Effector memory CD4-positive, alpha-beta T cell (primary cell): ENCODE measurements around the gene ATF1.
"Not testable (repeated sequence)": the region's sequence is repeated elsewhere in the genome, so short reads cannot be mapped to it uniquely, and the experiment has no call there.

Experiments used
- DNase-seq, 3 donors: peaks; one replicate each; pipeline ENCODE4 v3.0.0-alpha.2; 2020
- H3K27ac ChIP-seq: 2 replicates; pipeline ENCODE4 v1.7.0; 2013; ENCODE audit warnings: mild to moderate bottlenecking, low read length, moderate library complexity; ENCODE audit not compliant: insufficient read depth, poor library complexity, severe bottlenecking
- H3K27me3 ChIP-seq: replicated peaks from 2 replicates; pipeline ENCODE4 v1.7.0; 2013; ENCODE audit warnings: mild to moderate bottlenecking, low read length; ENCODE audit not compliant: insufficient read depth, control insufficient read depth, poor library complexity, severe bottlenecking
- H3K36me3 ChIP-seq: 2 replicates; pipeline ENCODE4 v1.7.0; 2013; ENCODE audit warnings: mild to moderate bottlenecking, low read length, moderate library complexity; ENCODE audit not compliant: control insufficient read depth, insufficient read depth
- H3K4me1 ChIP-seq: 2 replicates; pipeline ENCODE4 v1.7.0; 2013; ENCODE audit warnings: low read length, mild to moderate bottlenecking; ENCODE audit not compliant: control insufficient read depth, insufficient read depth, poor library complexity, severe bottlenecking
- H3K4me3 ChIP-seq: 2 replicates; pipeline ENCODE4 v1.7.0; 2013; ENCODE audit warnings: low read length, low read depth, mild to moderate bottlenecking; ENCODE audit not compliant: insufficient read depth, poor library complexity, severe bottlenecking
- H3K9me3 ChIP-seq: 2 replicates; pipeline ENCODE4 v1.7.0; 2013; ENCODE audit warnings: mild to moderate bottlenecking, low read length, moderate library complexity; ENCODE audit not compliant: control insufficient read depth

ATF1 gene

DNA sequence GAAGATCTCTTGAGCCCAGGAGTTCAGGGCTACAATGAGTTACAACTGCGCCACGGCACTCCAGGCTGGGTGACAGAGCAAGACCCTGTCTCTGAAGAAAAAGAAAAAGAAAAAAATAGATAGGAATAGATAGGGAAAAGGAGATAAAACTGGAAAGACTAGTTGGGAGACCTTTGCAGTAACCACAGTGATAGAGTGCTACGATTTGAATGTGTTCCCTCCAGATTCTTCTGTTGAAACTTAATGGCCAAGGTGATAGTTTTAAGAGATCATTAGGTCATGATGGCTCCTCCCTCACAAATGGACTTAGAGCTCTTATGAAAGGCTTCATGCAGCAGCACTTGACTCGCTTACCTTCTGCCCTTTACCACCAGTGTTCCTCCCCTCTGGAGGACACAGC lies 13.5 kb upstream of the ATF1 start:
- H3K9me3 ChIP-seq = no peaks in the 10 kb centered on the region
- H3K27me3 ChIP-seq = no peaks in the 10 kb centered on the region
- peaks cover 10% of the 10 kb centered on the region for H3K36me3 ChIP-seq
- H3K4me1 ChIP-seq = no peaks in the 10 kb centered on the region
- no peak overlapping the region for H3K27ac ChIP-seq
- no peak for DNase-seq
- no peak overlapping the region for H3K4me3 ChIP-seq

DNA sequence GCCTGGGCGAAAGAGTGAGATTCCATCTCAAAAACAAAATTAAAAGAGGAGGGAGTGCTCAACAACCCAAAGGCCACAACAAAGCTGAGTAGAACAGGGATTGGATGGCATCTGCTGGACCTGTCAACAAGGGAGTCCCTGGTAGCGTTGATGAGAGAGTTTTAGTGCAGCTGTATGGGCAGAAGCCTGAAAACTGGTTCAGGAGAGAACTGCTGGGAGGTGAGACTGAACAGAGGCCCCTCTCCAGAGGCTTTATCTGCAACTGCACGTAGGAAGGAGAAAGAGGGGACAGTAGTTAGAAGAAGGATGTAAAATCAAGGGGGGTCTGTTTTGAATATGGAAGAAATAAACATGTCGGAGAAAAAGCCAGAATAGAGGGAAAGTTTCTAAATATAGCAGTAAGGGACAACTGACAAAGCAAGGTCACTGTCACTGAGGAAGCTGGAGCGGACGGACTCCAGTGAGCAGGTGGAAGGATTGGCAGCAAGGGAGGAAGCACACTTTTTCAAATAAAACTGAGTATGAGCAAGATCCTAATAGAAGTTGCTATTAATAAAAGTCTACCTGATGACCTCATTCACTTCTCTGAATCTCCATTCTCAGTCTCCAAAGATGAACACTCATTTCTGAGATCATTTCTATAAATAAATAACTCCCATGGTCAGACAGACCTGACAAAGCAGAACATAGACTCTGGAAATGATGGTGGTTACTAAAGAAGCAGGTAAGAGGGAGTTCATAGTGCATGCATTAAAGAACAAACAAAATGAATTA lies 11.8 kb upstream of the ATF1 start:
- no peaks in the 10 kb centered on the region for H3K4me1 ChIP-seq
- no peaks in the 10 kb centered on the region for H3K27me3 ChIP-seq
- H3K27ac ChIP-seq = no peak overlapping the region
- no peak overlapping the region for H3K4me3 ChIP-seq
- H3K9me3 ChIP-seq = no peaks in the 10 kb centered on the region
- peaks cover 6% of the 10 kb centered on the region for H3K36me3 ChIP-seq
- DNase-seq = no peak

DNA sequence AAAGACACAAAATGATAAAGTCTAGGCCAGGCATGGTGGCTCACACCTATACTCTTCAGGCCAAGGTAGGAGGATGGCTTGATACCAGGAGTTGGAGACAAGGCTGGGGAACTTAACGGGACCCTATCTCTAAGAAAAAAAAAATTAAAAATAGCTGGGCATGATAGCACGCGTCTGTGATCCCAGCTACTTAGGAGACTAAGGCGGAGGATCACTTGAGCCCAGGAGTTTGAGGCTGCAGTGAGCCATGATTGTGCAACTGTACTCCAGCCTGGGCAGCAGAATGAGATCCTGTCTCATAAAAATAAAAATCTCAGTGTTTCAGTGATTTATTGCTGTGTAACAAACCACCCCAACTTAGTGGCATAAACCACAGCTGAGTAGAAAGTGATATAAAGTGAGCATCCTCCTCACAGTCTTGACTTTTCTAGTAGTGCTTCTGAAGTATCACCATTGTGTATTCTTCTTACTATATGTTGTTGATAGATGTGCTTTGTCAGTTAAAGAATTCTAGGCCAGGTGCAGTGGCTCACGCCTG lies 10.6 kb upstream of the ATF1 start:
- H3K4me3 ChIP-seq = no peak overlapping the region
- no peaks in the 10 kb centered on the region for H3K9me3 ChIP-seq
- no peak overlapping the region for H3K27ac ChIP-seq
- no peaks in the 10 kb centered on the region for H3K27me3 ChIP-seq
- no peaks in the 10 kb centered on the region for H3K4me1 ChIP-seq
- DNase-seq = no peak
- no peaks in the 10 kb centered on the region for H3K36me3 ChIP-seq

DNA sequence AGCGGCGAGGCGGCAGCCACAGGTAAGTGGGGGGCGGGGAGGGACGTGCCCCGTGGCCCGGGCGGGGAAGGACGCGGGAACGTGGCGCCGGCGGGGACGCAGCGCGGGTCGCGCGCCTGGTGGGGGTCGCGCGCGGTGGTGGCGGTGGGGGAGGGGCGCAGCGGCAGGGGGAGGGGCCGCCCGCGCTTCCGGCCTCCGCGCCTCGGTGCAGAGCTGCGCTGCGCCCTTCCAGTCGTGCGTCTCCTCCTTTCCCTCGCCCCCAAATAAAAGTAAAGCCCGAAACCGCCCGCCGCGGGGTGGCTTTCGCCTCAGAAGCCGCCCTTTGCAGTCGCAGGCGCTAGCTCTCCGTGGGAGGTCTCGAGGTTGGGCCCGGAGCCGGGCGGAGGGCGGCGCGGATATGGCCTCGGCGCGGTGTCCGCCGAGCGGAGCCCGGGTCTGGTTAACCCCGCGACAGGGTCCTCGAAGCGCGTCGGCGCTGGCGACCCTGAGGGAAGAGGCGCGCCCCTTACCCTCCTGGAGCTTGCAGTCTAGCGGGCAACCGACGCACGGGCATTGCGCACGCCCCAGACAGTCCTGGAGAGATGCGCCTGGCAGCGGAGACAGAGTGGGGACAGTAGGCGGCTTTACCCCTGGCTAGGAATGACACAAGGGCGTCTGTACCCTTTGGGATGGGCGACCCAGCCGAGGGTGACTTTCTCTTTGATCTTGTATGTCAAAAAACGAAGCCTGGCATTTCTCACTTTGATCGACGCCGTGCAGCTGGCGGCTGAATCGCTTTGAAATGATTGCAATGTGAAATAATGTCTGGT lies 589 bp downstream of the ATF1 start:
- H3K4me1 ChIP-seq = peaks cover 15% of the 10 kb centered on the region
- H3K4me3 ChIP-seq = peak overlapping the region; percentile 97
- H3K36me3 ChIP-seq = no peaks in the 10 kb centered on the region
- no peaks in the 10 kb centered on the region for H3K9me3 ChIP-seq
- peak; percentile 17 to 72 (median 36) for DNase-seq
- H3K27me3 ChIP-seq = no peaks in the 10 kb centered on the region
- peak overlapping the region; percentile 94 for H3K27ac ChIP-seq

DNA sequence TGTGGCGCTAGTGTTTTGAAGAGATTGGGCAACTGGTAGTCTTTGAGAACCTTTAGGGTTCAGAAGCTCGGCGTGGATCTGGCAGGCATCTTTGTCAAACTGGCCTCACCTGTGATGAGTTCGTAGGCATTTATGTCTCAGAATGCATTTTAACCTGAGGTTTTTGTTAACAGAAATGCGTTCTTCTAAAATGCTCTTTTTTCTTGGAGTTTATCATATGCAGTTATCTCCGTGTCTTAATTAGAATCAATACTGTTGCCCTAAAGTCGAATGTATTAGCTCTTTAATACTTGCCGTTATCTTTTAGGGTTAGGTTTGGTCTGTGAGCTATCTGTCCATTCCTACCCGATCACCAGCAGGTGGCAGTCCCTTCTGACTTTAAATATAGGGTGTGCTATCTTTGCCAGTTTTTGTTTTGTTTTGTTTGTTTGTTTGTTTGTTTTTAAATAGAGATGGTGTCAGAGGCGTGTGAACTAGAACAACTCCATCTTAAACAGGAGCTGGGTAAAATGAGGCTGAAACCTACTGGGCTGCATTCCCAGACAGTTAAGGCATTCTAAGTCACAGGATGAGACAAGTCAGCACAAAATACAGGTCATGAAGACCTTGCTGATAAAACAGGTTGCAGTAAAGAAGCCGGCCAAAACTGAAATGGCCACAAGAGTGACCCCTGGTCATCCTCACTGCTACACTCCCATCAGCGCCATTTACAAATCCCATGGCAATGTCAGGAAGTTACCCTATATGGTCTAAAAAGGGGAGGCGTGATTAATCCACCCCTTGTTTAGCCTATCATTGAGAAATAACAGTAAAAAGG lies 1.4 kb downstream of the ATF1 start:
- H3K4me1 ChIP-seq = peaks cover 15% of the 10 kb centered on the region
- H3K9me3 ChIP-seq = no peaks in the 10 kb centered on the region
- DNase-seq = peak in 2 of 3 donors; percentile 12 to 45
- peak overlapping the region; percentile 97 for H3K4me3 ChIP-seq
- peak overlapping the region; percentile 94 for H3K27ac ChIP-seq
- H3K27me3 ChIP-seq = no peaks in the 10 kb centered on the region
- H3K36me3 ChIP-seq = no peaks in the 10 kb centered on the region

DNA sequence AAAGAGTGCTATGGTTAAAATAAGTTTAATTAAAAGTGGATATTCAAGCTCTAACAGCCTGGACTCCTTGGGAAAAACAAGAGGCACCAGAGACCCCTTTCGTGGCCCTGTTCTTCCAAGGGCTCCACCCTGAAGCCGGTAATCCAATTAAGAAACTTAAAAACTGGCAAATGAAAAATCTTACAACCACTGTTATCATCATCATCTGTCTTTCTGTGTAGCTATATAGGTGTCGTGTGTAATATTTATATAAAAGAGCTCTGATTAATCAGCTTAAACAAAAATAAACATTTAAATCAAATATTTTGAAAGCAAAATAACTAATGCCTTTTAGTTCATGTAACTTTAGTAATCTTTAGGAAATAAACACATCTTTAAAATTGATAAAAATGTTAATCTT lies 4.5 kb downstream of the ATF1 start:
- H3K4me3 ChIP-seq = no peak overlapping the region
- DNase-seq = no peak

DNA sequence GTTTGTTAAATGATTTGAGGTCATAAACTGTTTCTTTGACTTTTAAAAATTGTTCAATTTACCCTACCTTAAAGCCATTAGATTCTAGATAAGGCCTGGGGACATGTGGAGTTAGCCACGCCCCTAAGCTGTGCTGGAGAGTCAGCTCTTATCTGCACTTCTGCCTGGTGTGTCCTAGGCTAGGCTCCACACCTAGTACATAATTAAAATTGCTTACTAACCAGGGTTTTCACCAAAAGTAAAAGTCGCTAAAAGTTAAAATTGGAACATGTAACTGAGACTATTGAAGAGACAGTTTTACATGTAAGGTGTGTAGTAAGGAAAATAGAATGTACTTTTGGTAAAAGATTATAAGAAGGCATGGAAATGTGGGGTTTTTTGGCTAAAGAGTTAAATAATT lies 4.9 kb downstream of the ATF1 start:
- not testable (repeated sequence) for H3K9me3 ChIP-seq, DNase-seq, H3K4me3 ChIP-seq, H3K27me3 ChIP-seq, H3K36me3 ChIP-seq, H3K27ac ChIP-seq
- peaks cover 12% of the 10 kb centered on the region for H3K4me1 ChIP-seq

More for the DNA sequence above, 4.5 kb downstream of the ATF1 start:
- Histone ChIP-seq H3K27me3 (no peaks in the 10 kb centered on the region), H3K36me3 (no peaks in the 10 kb centered on the region), H3K9me3 (no peaks in the 10 kb centered on the region), H3K27ac (no peak overlapping the region), H3K4me1 (peaks cover 12% of the 10 kb centered on the region)

DNA sequence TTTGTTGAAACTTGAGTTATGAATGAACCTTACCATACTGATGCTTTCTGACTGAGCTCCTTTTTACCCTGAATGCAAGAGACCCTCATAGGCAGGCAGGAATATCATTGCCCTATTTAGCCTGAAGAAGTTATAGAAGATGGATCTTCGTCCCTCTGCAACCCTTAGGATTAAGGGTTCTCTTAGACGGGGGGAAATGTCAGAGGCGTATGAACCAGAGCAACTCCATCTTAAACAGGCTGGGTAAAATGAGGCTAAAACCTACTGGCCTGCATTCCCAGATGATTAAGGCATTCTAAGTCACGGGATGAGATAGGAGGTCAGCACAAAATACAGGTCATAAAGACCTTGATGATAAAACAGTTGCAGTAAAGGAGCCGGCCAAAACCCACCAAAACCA lies 7.5 kb downstream of the ATF1 start:
- DNase-seq = no peak
- Histone ChIP-seq H3K36me3 (no peaks in the 10 kb centered on the region), H3K9me3 (no peaks in the 10 kb centered on the region), H3K4me1 (peaks cover 4% of the 10 kb centered on the region), H3K4me3 (no peak overlapping the region), H3K27me3 (no peaks in the 10 kb centered on the region), H3K27ac (no peak overlapping the region)

DNA sequence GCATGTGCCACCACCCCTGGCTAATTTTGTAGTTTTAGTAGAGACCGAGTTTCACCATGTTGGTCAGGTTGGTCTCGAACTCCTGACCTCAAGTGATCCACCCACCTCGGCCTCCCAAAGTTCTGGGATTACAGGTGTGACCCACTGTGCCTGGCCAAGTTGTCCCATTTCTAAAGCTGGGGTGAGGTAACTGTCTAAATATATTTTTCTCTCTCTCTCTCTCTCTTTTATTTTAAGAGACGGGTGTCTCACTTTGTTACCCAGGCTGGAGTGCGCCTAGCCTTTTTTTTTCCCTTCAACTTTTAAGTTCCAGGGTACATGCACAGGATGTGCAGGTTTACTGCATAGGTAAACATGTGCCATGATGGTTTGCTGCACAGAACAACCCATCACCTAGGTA lies 8.6 kb downstream of the ATF1 start:
- DNase-seq = no peak
- no peaks in the 10 kb centered on the region for H3K4me1 ChIP-seq
- H3K36me3 ChIP-seq = no peaks in the 10 kb centered on the region
- H3K27ac ChIP-seq = no peak overlapping the region
- H3K9me3 ChIP-seq = no peaks in the 10 kb centered on the region
- H3K27me3 ChIP-seq = no peaks in the 10 kb centered on the region
- no peak overlapping the region for H3K4me3 ChIP-seq
